Activated T-cell treated with anti-CD3 and anti-CD28 coated beads for 1 hour (primary cell): ENCODE results near the gene B4GALT1.
"Not testable (repeated sequence)": the region's sequence is repeated elsewhere in the genome, so short reads cannot be mapped to it uniquely, and the experiment has no call there.

Experiments used
- DNase-seq: peaks from one replicate; pipeline ENCODE4 v3.0.0-alpha.2; 2020; ENCODE audit warnings: low read depth

Gene B4GALT1

GRCh38 chr9:33101104-33101951 is 65.8 kb downstream of the B4GALT1 start:
- no peak for DNase-seq

GRCh38 chr9:33099754-33100153 is 67.4 kb downstream of the B4GALT1 start:
- no peak for DNase-seq

- no peak for DNase-seq
These were observed 69.9 kb downstream of the B4GALT1 start for GRCh38 chr9:33097192-33097591.

- DNase-seq = no peak
These were observed 74.5 kb downstream of the B4GALT1 start for GRCh38 chr9:33092634-33093033.

GRCh38 chr9:33085672-33086071 is 81.5 kb downstream of the B4GALT1 start:
- not testable (repeated sequence) for DNase-seq

GRCh38 chr9:33082538-33083326 is 84.4 kb downstream of the B4GALT1 start:
- no peak for DNase-seq

GRCh38 chr9:33082128-33082527 is 85.0 kb downstream of the B4GALT1 start:
- DNase-seq = no peak

GRCh38 chr9:33081128-33081851 is 85.8 kb downstream of the B4GALT1 start:
- DNase-seq = peak; percentile 26

GRCh38 chr9:33080534-33080933 is 86.6 kb downstream of the B4GALT1 start:
- DNase-seq = no peak

GRCh38 chr9:33076046-33077004 is 90.8 kb downstream of the B4GALT1 start, which contains the start of gene SMU1:
Gene SMU1 (minus strand): TSS chr9:33076674. CDS start chr9:33076608, 66 bp downstream.
- DNase-seq = peak; percentile 85

- DNase-seq = no peak
These were observed 98.1 kb downstream of the B4GALT1 start for GRCh38 chr9:33068991-33069390.

- DNase-seq = no peak
These were observed 101.7 kb downstream of the B4GALT1 start for GRCh38 chr9:33065157-33066076.
